Measurements from ENCODE around the gene OTX1.

Gene OTX1

DNA sequence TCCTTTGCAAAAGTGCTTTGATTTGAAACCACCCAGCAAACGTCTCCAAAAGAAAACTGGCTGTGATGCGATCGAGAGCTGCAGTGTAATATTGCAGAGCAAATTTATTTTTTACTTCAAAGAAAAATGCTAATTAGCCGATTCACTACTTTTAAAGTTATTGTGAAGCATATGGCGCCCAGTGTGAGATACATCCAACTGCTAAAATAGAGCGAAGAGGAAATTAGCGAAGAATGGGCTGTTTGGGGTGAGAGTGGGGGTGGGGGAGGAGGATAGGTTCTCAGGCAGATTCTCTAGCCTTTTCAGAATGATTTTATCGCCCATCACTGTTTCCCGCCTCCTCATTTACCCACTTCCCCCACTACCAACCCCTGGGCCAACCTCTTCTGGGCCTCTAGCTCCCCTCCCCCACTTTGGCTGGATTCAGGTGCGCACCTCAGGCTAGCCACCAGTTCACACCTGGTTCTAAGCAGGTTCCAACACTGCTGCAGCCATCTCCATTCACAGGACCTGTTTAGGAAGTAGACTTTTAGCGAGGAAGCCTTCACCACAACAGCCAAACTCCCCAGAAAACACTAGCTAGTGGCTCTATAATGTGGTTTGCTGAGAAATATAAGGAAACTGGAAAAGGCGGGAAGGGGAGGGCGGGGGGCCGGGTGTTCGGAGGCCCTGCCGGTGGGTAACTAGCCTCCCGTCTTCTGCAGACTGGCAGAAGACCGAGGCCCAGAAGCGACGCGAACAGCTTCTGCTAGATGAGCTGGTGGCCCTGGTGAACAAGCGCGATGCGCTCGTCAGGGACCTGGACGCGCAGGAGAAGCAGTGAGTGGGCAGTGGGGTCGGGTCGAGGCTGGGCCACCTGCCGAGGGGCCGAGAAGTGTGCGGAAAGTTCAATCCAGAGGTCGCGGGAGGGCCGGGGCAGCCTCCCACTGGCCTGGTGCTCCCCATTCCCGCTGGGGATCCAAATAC, 6.0 kb upstream of the OTX1 start:
- CTCF ChIA-PET, result interaction anchor here (0.6 kb wide), 1 partner anchor 11 kb away, joined by 3 read pairs; no protein-coding TSS in a partner anchor
- POLR2A ChIA-PET (ENCODE audit: low non-redundant PET), result no interaction called here
- DNase-seq (ENCODE audit: low spot score), result no peak
- no peak overlapping the region for H3K27ac ChIP-seq
- TF ChIP-seq, protein P1, sequence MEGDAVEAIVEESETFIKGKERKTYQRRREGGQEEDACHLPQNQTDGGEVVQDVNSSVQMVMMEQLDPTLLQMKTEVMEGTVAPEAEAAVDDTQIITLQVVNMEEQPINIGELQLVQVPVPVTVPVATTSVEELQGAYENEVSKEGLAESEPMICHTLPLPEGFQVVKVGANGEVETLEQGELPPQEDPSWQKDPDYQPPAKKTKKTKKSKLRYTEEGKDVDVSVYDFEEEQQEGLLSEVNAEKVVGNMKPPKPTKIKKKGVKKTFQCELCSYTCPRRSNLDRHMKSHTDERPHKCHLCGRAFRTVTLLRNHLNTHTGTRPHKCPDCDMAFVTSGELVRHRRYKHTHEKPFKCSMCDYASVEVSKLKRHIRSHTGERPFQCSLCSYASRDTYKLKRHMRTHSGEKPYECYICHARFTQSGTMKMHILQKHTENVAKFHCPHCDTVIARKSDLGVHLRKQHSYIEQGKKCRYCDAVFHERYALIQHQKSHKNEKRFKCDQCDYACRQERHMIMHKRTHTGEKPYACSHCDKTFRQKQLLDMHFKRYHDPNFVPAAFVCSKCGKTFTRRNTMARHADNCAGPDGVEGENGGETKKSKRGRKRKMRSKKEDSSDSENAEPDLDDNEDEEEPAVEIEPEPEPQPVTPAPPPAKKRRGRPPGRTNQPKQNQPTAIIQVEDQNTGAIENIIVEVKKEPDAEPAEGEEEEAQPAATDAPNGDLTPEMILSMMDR (conservative IDR thresholded peaks at IDR 0.05; ENCODE audit: low read depth), result no peak

DNA sequence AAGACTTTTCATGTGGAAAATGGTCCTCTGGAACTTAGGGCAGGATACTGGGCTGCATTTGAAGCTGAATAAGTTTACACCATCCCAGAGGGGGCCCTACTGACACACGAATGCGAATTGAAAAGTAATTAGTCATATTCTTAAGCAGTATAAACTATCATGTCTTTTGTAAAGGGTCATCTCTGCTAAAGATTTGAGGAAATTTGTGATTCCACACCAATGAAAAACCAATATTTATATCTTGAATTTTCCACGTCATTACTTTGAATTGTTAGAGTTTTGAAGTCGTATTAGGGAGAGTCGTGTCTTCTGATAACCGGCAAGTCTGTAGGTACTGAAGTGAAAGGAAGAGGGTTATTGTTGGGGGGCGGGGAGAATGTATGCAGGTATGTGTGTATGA, 4.1 kb upstream of the OTX1 start:
- ChIA-PET POLR2A (ENCODE audit: low non-redundant PET) (no interaction called here), CTCF (interaction anchor here (0.6 to 0.8 kb wide), 2 partner anchors 60 to 236 kb away, joined by 5 to 7 read pairs; no protein-coding TSS in a partner anchor)
- no peak for DNase-seq (ENCODE audit: low spot score)
- H3K27ac ChIP-seq, result no peak overlapping the region
- TF ChIP-seq, protein P1 (conservative IDR thresholded peaks at IDR 0.05; ENCODE audit: low read depth), result no peak

DNA sequence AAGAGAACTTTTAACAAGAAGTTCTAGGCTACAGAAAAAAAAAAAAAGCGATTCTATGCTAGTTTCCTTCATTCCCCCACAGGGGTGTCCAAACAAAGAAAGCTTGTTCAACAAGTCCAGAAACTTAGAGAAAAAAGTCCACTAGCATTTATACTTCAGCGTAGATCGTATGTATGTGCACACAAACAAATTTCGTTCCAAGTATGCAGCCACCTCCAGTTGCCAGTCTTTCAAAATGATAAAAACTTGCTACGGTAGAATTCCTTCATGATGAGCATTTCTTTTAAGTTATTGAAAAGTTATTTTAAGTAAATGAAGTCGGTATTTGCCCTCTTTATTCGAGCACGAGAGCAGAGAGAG, 3.7 kb upstream of the OTX1 start:
- TF ChIP-seq, protein P1 (conservative IDR thresholded peaks at IDR 0.05; ENCODE audit: low read depth), result no peak
- DNase-seq (ENCODE audit: low spot score), result no peak
- POLR2A ChIA-PET (ENCODE audit: low non-redundant PET), result no interaction called here
- CTCF ChIA-PET, result interaction anchor here (0.6 to 0.8 kb wide), 2 partner anchors 59 to 236 kb away, joined by 5 to 7 read pairs; no protein-coding TSS in a partner anchor
- no peak overlapping the region for H3K27ac ChIP-seq

DNA sequence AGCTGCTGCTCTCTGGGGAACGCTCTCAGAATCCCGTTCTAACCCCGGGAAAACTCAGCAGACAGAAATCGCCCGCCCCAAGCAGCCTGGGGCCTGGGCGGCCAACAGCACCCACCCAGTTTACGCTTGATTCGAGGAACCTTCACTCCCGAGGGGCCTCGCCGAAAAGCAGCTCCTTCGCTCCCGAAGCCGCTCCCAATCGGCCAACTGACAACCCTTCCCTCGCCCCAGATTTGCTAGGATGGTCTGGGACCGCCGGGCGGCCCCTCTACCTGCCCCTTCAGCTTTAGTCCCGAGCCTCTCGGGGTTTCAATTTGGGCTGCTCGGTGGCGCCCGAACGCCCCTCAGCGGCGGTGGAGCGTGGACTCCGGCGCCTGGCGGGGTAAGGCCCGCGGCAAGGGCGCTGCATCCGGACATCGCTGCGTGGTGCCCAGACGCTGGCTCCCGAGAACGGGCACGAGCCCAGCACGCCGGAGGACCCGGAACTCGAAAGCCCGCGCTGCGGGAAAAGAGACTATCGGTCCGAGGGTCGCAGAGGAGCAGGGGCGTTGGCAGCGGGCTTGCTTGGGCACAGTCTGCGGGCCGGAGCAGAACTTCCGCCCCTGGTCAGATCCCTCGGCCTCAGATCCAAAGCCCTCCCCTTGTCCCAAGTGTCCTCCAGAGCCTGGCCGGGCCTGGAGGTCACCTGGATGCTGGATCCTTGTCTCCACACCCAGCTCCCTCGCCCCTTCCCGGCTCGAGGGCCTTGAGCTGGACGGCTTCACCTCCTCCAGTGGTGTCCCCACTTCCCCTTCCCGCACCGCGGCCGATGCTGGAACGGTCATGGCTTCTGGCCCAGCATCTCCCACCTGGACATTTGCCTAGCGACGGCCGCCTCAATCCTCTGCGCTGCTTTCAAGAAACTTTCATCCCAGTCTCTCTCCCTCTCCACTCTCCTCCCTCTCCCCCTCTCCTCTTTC, 3.0 kb upstream of the OTX1 start:
- DNase-seq (ENCODE audit: low spot score), result no peak
- TF ChIP-seq, protein P1 (conservative IDR thresholded peaks at IDR 0.05; ENCODE audit: low read depth), result no peak
- ChIA-PET CTCF (interaction anchor here (0.6 to 0.8 kb wide), 2 partner anchors 59 to 237 kb away, joined by 5 to 7 read pairs; no protein-coding TSS in a partner anchor), POLR2A (ENCODE audit: low non-redundant PET) (no interaction called here)
- no peak overlapping the region for H3K27ac ChIP-seq

DNA sequence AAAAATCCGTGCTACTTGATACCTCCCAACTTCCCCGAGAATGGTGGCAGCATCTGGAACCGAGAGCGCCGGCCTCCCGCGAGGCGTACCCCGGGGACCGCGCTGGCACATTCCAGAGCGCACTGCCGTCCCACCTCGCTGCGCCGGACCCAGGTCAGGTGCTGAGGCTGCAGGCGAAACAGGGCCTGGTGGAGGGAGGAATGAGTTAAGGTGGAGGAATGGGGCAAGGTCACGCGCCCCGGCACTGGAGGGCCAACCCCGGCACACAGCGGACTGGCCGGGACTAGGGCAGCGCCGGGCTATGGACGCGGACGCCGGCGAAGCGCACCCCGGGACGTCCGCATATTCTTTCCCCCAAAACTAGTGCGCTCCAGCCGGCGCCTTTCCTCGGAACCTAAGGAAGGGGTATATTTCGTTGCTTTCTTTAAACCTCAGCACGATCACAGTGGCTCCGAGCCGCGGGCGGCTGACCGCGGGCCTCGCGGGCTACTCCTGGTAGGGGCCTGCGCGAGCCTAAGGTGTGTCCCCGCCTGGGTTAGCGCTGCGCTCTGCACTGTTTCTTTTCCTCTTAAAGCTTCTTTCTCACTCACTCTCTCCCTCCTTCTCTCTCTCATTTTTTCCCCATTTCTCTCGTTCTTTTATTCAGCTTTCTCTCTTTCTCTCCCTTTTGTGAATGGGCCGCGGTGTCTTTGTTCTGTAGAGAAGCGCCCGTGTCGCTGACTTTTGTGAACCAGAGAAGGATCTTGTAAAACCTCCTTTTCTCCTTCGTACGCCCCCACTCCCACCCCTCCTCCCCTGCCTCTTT, 2.1 kb upstream of the OTX1 start:
- POLR2A ChIA-PET (ENCODE audit: low non-redundant PET), result no interaction called here
- H3K27ac ChIP-seq, result no peak overlapping the region
- CTCF ChIA-PET, result no interaction called here
- TF ChIP-seq, protein P1 (conservative IDR thresholded peaks at IDR 0.05; ENCODE audit: low read depth), result no peak
- no peak for DNase-seq (ENCODE audit: low spot score)
